Activated T-cell treated with anti-CD3 and anti-CD28 coated beads for 48 hours (primary cell): ENCODE results near the gene EXOC4.

Experiments used
- DNase-seq: peaks from one replicate; pipeline ENCODE4 v3.0.0-alpha.2; 2020; ENCODE audit warnings: low read depth

EXOC4 gene

GRCh38 chr7:133796782-133797745 lies 544.2 kb downstream of the EXOC4 start:
- no peak for DNase-seq

- DNase-seq = no peak
Measured at GRCh38 chr7:133797818-133798520, 545.1 kb downstream of the EXOC4 start.

- DNase-seq = no peak
Measured at GRCh38 chr7:133801341-133801740, 548.5 kb downstream of the EXOC4 start.

GRCh38 chr7:133804127-133804526 lies 551.2 kb downstream of the EXOC4 start:
- no peak for DNase-seq

GRCh38 chr7:133805426-133805825 lies 552.5 kb downstream of the EXOC4 start:
- DNase-seq = no peak

GRCh38 chr7:133807624-133808492 lies 555.0 kb downstream of the EXOC4 start:
- DNase-seq = no peak

GRCh38 chr7:133808493-133808866 lies 555.6 kb downstream of the EXOC4 start:
- no peak for DNase-seq

GRCh38 chr7:133812877-133813276 lies 560.0 kb downstream of the EXOC4 start:
- no peak for DNase-seq

GRCh38 chr7:133815611-133816210 lies 562.8 kb downstream of the EXOC4 start:
- DNase-seq = no peak

GRCh38 chr7:133819695-133820094 lies 566.8 kb downstream of the EXOC4 start:
- no peak for DNase-seq

- no peak for DNase-seq
Measured at GRCh38 chr7:133820584-133820983, 567.7 kb downstream of the EXOC4 start.

GRCh38 chr7:133821171-133821570 lies 568.3 kb downstream of the EXOC4 start:
- DNase-seq = no peak

GRCh38 chr7:133822001-133822641 lies 569.2 kb downstream of the EXOC4 start:
- no peak for DNase-seq

GRCh38 chr7:133822868-133823552 lies 570.1 kb downstream of the EXOC4 start:
- DNase-seq = no peak

- no peak for DNase-seq
Measured at GRCh38 chr7:133824132-133824531, 571.3 kb downstream of the EXOC4 start.

- no peak for DNase-seq
Measured at GRCh38 chr7:133827707-133828623, 575.1 kb downstream of the EXOC4 start.

- no peak for DNase-seq
Measured at GRCh38 chr7:133828906-133829305, 576.0 kb downstream of the EXOC4 start.

GRCh38 chr7:133829336-133829897 lies 576.5 kb downstream of the EXOC4 start:
- DNase-seq = no peak

- DNase-seq = no peak
Measured at GRCh38 chr7:133830081-133830480, 577.2 kb downstream of the EXOC4 start.
